Transverse colon (tissue), 3 donors: Measurements from ENCODE around the gene ITPKB.

Experiments used
- EP300 ChIP-seq: sonication (generic); formaldehyde crosslinking; IDR thresholded peaks from one replicate; pipeline ENCODE4 v1.6.1; 2017; ENCODE audit warnings: antibody characterized with exemption, low read depth
- TF ChIP-seq, protein P1 (sequence below), 5 experiments: fragments of 200-600 bp in 3 of 5; fragments of 450-650 bp in 2 of 5; sonication (generic) in 3 of 5; IDR thresholded peaks; 1 replicate in 2 of 5; 2 replicates in 3 of 5; pipeline ENCODE4 v1.5.1; 2016 to 2017; ENCODE audit warnings: antibody characterized with exemption in 5 of 5, inconsistent platforms in 3 of 5, mild to moderate bottlenecking in 2 of 5, moderate library complexity in 1 of 5

DNA sequence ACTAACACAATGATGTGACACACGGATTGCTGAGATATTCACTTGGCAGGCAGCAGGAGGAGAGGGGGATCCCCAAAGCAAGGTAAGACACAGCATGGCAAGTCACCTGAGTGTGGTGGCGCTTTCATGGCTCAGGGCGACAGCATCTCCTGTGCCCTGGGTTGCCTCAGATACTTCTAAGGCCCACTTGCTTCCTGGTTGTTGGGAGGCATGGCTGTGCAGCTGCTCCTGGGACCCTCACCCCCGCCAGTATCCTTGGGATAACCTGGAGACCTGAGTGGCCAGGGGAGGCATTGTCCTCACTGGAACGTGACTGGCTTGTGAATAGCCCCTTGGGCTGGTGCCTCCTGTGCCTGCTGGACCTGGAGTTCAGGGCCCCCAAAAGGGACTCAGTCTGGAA is 120.7 kb downstream of the ITPKB start:
- TF ChIP-seq, protein P1, sequence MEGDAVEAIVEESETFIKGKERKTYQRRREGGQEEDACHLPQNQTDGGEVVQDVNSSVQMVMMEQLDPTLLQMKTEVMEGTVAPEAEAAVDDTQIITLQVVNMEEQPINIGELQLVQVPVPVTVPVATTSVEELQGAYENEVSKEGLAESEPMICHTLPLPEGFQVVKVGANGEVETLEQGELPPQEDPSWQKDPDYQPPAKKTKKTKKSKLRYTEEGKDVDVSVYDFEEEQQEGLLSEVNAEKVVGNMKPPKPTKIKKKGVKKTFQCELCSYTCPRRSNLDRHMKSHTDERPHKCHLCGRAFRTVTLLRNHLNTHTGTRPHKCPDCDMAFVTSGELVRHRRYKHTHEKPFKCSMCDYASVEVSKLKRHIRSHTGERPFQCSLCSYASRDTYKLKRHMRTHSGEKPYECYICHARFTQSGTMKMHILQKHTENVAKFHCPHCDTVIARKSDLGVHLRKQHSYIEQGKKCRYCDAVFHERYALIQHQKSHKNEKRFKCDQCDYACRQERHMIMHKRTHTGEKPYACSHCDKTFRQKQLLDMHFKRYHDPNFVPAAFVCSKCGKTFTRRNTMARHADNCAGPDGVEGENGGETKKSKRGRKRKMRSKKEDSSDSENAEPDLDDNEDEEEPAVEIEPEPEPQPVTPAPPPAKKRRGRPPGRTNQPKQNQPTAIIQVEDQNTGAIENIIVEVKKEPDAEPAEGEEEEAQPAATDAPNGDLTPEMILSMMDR (IDR thresholded peaks at IDR 0.05) = no peak
- no peak for TF ChIP-seq EP300
